Measurements from ENCODE around the gene OMP.
"Not testable (repeated sequence)": the region's sequence is repeated elsewhere in the genome, so short reads cannot be mapped to it uniquely, and the experiment has no call there.

Gene OMP

GRCh38 chr11:77088236-77089003 lies 14.2 kb upstream of the OMP start:
- DNase-seq = no peak

GRCh38 chr11:77089004-77089545 lies 13.6 kb upstream of the OMP start:
- no peak for DNase-seq

- no peak for DNase-seq
These were observed 12.6 kb upstream of the OMP start for GRCh38 chr11:77090046-77090372.

- no peak for DNase-seq
These were observed 12.1 kb upstream of the OMP start for GRCh38 chr11:77090373-77091111.

- peak; percentile 63 for DNase-seq
These were observed 11.3 kb upstream of the OMP start for GRCh38 chr11:77091146-77091940.

- no peak for DNase-seq
These were observed 10.3 kb upstream of the OMP start for GRCh38 chr11:77092382-77092781.

GRCh38 chr11:77093056-77093891 lies 9.4 kb upstream of the OMP start:
- DNase-seq = no peak

- DNase-seq = no peak
These were observed 8.4 kb upstream of the OMP start for GRCh38 chr11:77093987-77094840.

GRCh38 chr11:77094841-77095365 lies 7.7 kb upstream of the OMP start:
- no peak for DNase-seq

- no peak for DNase-seq
These were observed 6.8 kb upstream of the OMP start for GRCh38 chr11:77095551-77096490.

GRCh38 chr11:77096591-77097019 lies 6.0 kb upstream of the OMP start:
- DNase-seq = no peak

- not testable (repeated sequence) for DNase-seq
These were observed 5.5 kb upstream of the OMP start for GRCh38 chr11:77097180-77097579.

GRCh38 chr11:77100166-77101042 lies 2.2 kb upstream of the OMP start:
- no peak for DNase-seq

- no peak for DNase-seq
These were observed 1.6 kb upstream of the OMP start for GRCh38 chr11:77101043-77101537.

- no peak for DNase-seq
These were observed 679 bp downstream of the OMP start for GRCh38 chr11:77103319-77103718.

GRCh38 chr11:77104727-77105126 lies 2.1 kb downstream of the OMP start:
- no peak for DNase-seq

- no peak for DNase-seq
These were observed 3.7 kb downstream of the OMP start for GRCh38 chr11:77106321-77106720.

GRCh38 chr11:77106759-77107158 lies 4.1 kb downstream of the OMP start:
- DNase-seq = no peak

- DNase-seq = no peak
These were observed 5.3 kb downstream of the OMP start for GRCh38 chr11:77107950-77108349.

Measured in NCI-H2227 treated with DMSO at 0.1 percent for 48 hours (cell line).